ENCODE results near the gene TMEM178A. TPM values are rescaled to one million over a fixed set of nuclear protein-coding genes. Genes with fewer than 3 reads are reported as not detected.

TMEM178A gene
- total and polyA plus RNA-seq, 2 of the 8 experiments (the other 6 are each of a cell fraction or from before 2014, with no cell fraction given): 11.2 to 14.9 TPM

GRCh38 chr2:39741871-39742270 lies 76.2 kb downstream of the TMEM178A start:
- Histone ChIP-seq H3K56ac (replicated peaks; ENCODE audit: insufficient read length, low read depth, low read length) (no peak overlapping the region), H3K4ac (replicated peaks; ENCODE audit: insufficient read length, low read depth, low read length) (no peak overlapping the region), H2AK5ac (ENCODE audit: low read depth, low read length) (no peak overlapping the region), H3K36me3 (ENCODE audit: control insufficient read depth in 2 of 4, insufficient read depth in 4 of 4, low read length in 3 of 4) (peaks cover 0 to 36% (median 8%) of the 10 kb centered on the region in 4 experiments; a peak in 4 of 8 replicates), H3K27me3 (replicated peaks in 1 of 4; ENCODE audit: control insufficient read depth in 3 of 4, extremely low read depth in 1 of 4, insufficient read depth in 3 of 4, low read length in 3 of 4) (no peaks in the 10 kb centered on the region), H2BK5ac (ENCODE audit: low read depth, low read length) (no peak overlapping the region), H3K9me3 (ENCODE audit: insufficient read depth in 2 of 2, low read depth in 1 of 2, low read length in 1 of 2) (no peaks in the 10 kb centered on the region), H2BK15ac (ENCODE audit: low read length) (no peak overlapping the region), H3K9ac (replicated peaks in 1 of 4; ENCODE audit: extremely low read depth in 1 of 4, low read depth in 3 of 4, low read length in 3 of 4) (no peak overlapping the region), H2BK120ac (replicated peaks; ENCODE audit: low read depth, low read length) (no peak overlapping the region), H4K20me1 (replicated peaks in 1 of 2; ENCODE audit: control insufficient read depth in 1 of 2, insufficient read depth in 2 of 2, low read length in 2 of 2) (peaks cover 0 to 7% of the 10 kb centered on the region in 2 experiments), H3K79me2 (ENCODE audit: control insufficient read depth in 1 of 2, insufficient read depth in 2 of 2, low read length in 2 of 2) (no peaks in the 10 kb centered on the region), H3K23me2 (ENCODE audit: low read depth, low read length) (no peaks in the 10 kb centered on the region), H4K8ac (ENCODE audit: extremely low read depth, insufficient read depth, low read length) (no peak overlapping the region), H2BK20ac (ENCODE audit: low read length) (no peak overlapping the region), H4K91ac (replicated peaks; ENCODE audit: insufficient read length, low read length) (no peak overlapping the region), H3K4me1 (replicated peaks in 1 of 4; ENCODE audit: control insufficient read depth in 3 of 4, insufficient read depth in 4 of 4, low read length in 3 of 4) (peaks cover 0 to 8% (median 5%) of the 10 kb centered on the region in 4 experiments; a peak in 3 of 7 replicates), H3K18ac (ENCODE audit: extremely low read depth, low read length) (no peak overlapping the region), H4K5ac (ENCODE audit: insufficient read length, low read depth, low read length) (no peak overlapping the region), H3K79me1 (ENCODE audit: low read depth, low read length) (no peaks in the 10 kb centered on the region), H3K23ac (ENCODE audit: insufficient read length) (no peak overlapping the region), H3K4me2 (ENCODE audit: insufficient read depth in 1 of 2, low read depth in 2 of 2, low read length in 2 of 2) (no peak overlapping the region), H3K14ac (ENCODE audit: insufficient read length) (no peak overlapping the region), H3K4me3 (ENCODE audit: extremely low read depth in 1 of 4, insufficient read depth in 2 of 4, low read depth in 3 of 4, low read length in 4 of 4) (no peak overlapping the region), H2BK12ac (ENCODE audit: low read depth, low read length) (no peak overlapping the region), H3K27ac (ENCODE audit: low read depth, low read length) (no peak overlapping the region), H2AFZ (ENCODE audit: low read length) (no peak overlapping the region)
- 90% methylated on average over 1 of the region's 1 CpG; no CpG with 5 or more reads in 1 of the 2 experiments for WGBS, 2 experiments (ENCODE audit: extremely low coverage in 1 of 2, insufficient coverage in 1 of 2, insufficient read length in 1 of 2, insufficient replicate concordance in 2 of 2, low coverage in 1 of 2, low lambda C conversion rate in 2 of 2, missing lambda C conversion rate in 1 of 2)
- ChIA-PET POLR2A (ENCODE audit: partially characterized antibody) (no interaction called here), CTCF (ENCODE audit: partially characterized antibody) (interaction anchor here (0.9 to 3.2 kb wide), 4 partner anchors 10 to 226 kb away, joined by 3 to 14 read pairs (median 7); no protein-coding TSS in a partner anchor)
- FAIRE-seq: no peak
- DNase-seq (ENCODE audit: low read depth in 1 of 2, low spot score in 2 of 2): no peak
- TF ChIP-seq RBBP5 (IDR thresholded peaks at IDR 0.05; ENCODE audit: borderline replicate concordance, low read depth, low read length) (no peak), NANOG (IDR thresholded peaks at IDR 0.05; ENCODE audit: insufficient read depth, low read depth, low read length, poor library complexity, severe bottlenecking) (no peak), CEBPB (IDR thresholded peaks at IDR 0.05; ENCODE audit: low read depth, low read length) (no peak)

Data from H1 (cell line).